ENCODE data around the gene STK10.

The STK10 gene

GRCh38 chr5:172188893-172189692, 1.1 kb upstream of the STK10 start:
- peak; percentile 33 for DNase-seq

- DNase-seq: peak; percentile 71
These were observed 649 bp downstream of the STK10 start for GRCh38 chr5:172187118-172188032.

- DNase-seq: no peak
These were observed 1.8 kb downstream of the STK10 start for GRCh38 chr5:172186114-172186695.

- DNase-seq: no peak
These were observed 2.9 kb downstream of the STK10 start for GRCh38 chr5:172185096-172185461.

GRCh38 chr5:172183881-172184280, 4.1 kb downstream of the STK10 start:
- no peak for DNase-seq

GRCh38 chr5:172182291-172182690, 5.7 kb downstream of the STK10 start:
- no peak for DNase-seq

- no peak for DNase-seq
These were observed 7.1 kb downstream of the STK10 start for GRCh38 chr5:172180936-172181335.

GRCh38 chr5:172178991-172179989, 8.7 kb downstream of the STK10 start:
- DNase-seq: peak; percentile 50

- DNase-seq: no peak
These were observed 9.6 kb downstream of the STK10 start for GRCh38 chr5:172178301-172178987.

GRCh38 chr5:172177176-172177575, 10.8 kb downstream of the STK10 start:
- no peak for DNase-seq

- peak; percentile 67 for DNase-seq
These were observed 12.7 kb downstream of the STK10 start for GRCh38 chr5:172175263-172175719.

GRCh38 chr5:172173564-172174153, 14.4 kb downstream of the STK10 start:
- no peak for DNase-seq

GRCh38 chr5:172172912-172173563, 15.0 kb downstream of the STK10 start:
- no peak for DNase-seq

- no peak for DNase-seq
These were observed 16.9 kb downstream of the STK10 start for GRCh38 chr5:172171118-172171517.

GRCh38 chr5:172170251-172170701, 17.7 kb downstream of the STK10 start:
- no peak for DNase-seq

GRCh38 chr5:172169216-172169615, 18.8 kb downstream of the STK10 start:
- DNase-seq: no peak

GRCh38 chr5:172168311-172168710, 19.7 kb downstream of the STK10 start:
- DNase-seq: peak; percentile 23

GRCh38 chr5:172167895-172168294, 20.1 kb downstream of the STK10 start:
- DNase-seq: peak; percentile 27

GRCh38 chr5:172166030-172166826, 21.8 kb downstream of the STK10 start:
- DNase-seq: peak; percentile 18

- peak; percentile 28 for DNase-seq
These were observed 22.6 kb downstream of the STK10 start for GRCh38 chr5:172165465-172165864.
